GM12878 (cell line): ENCODE results near the gene CLNK. TPM values are rescaled to one million over a fixed set of nuclear protein-coding genes. Genes with fewer than 3 reads are reported as not detected.

Experiments
- ATAC-seq: fragments of 200-7000 bp; cut with Tn5 transposase; 3 replicates; pipeline ENCODE4 v1.9.1; 2020; ENCODE audit warnings: mild to moderate bottlenecking, moderate library complexity
- BruUV-seq: library from RNA; stranded (reverse); fragments of 400-500 nt; replicated peaks from 2 replicates; lab custom pipeline; 2021; lab: Mats Ljungman, UMichigan
- CTCF ChIA-PET: fragments of 300-600 bp; sonication (Branson Sonifier 250); formaldehyde crosslinking; extraction: SDS; loops from one replicate; lab custom pipeline; 2021; ENCODE audit warnings: inconsistent platforms; lab: Yijun Ruan, JAX
- POLR2A ChIA-PET: fragments of 350-600 bp; formaldehyde crosslinking; extraction: SDS; loops from one replicate; lab custom pipeline; 2021; ENCODE audit warnings: inconsistent platforms; lab: Charles Lee
- RAD21 ChIA-PET: fragments of 300-600 bp; sonication (Branson Sonifier 250); formaldehyde crosslinking; loops from one replicate; lab custom pipeline; 2023; ENCODE audit warnings: antibody characterized with exemption; ENCODE audit not compliant: unreplicated experiment; lab: Charles Lee
- SMC1A ChIA-PET: fragments of 300-600 bp; sonication (Branson Sonifier 250); formaldehyde crosslinking; loops from one replicate; lab custom pipeline; 2023; ENCODE audit not compliant: unreplicated experiment, uncharacterized antibody; lab: Charles Lee
- DNase-seq: peaks from one replicate; pipeline ENCODE4 v3.0.0-alpha.2; 2011; ENCODE audit warnings: low read depth, low spot score
- FAIRE-seq: peaks from 3 replicates; lab custom pipeline; 2011; peaks lifted over from hg19 to GRCh38; lab: Jason Lieb, UNC
- H2AFZ ChIP-seq: 2 replicates; pipeline ENCODE4 v1.6.0; 2011; ENCODE audit warnings: low read depth, low read length, control low read depth; ENCODE audit not compliant: control insufficient read depth
- H3K27ac ChIP-seq: 2 replicates; pipeline ENCODE4 v1.5.1; 2011; ENCODE audit warnings: control low read depth; ENCODE audit not compliant: control insufficient read depth, insufficient read depth
- H3K27me3 ChIP-seq, 2 experiments: replicated peaks in 1 of 2; 2 replicates each; pipeline versions ENCODE4 v1.6.0 to v1.6.1; 2011; ENCODE audit warnings: low read length in 1 of 2; ENCODE audit not compliant: control insufficient read depth in 2 of 2, insufficient read depth in 2 of 2
- H3K36me3 ChIP-seq, 2 experiments: 2 replicates each; pipeline ENCODE4 v1.5.1; 2011; ENCODE audit warnings: low read length in 1 of 2; ENCODE audit not compliant: control insufficient read depth in 2 of 2, insufficient read depth in 2 of 2
- H3K4me1 ChIP-seq: 2 replicates; pipeline ENCODE4 v1.6.1; 2011; ENCODE audit warnings: mild to moderate bottlenecking, low read length, moderate library complexity, mixed read lengths; ENCODE audit not compliant: control insufficient read depth, insufficient read depth
- H3K4me2 ChIP-seq: 2 replicates; pipeline ENCODE4 v1.6.0; 2011; ENCODE audit warnings: control low read depth; ENCODE audit not compliant: control insufficient read depth, insufficient read depth
- H3K4me3 ChIP-seq: fragments of 200-600 bp; sonication (generic); 2 replicates; pipeline ENCODE4 v1.5.1; 2016
- H3K79me2 ChIP-seq: 2 replicates; pipeline ENCODE4 v1.6.0; 2011; ENCODE audit warnings: low read length; ENCODE audit not compliant: control insufficient read depth, insufficient read depth
- H3K9ac ChIP-seq: 2 replicates; pipeline ENCODE4 v1.8.0; 2011; ENCODE audit warnings: low read length, control low read depth, mixed read lengths; ENCODE audit not compliant: control insufficient read depth, insufficient read depth
- H3K9me3 ChIP-seq: replicated peaks from 3 replicates; pipeline ENCODE4 v1.5.1; 2011; ENCODE audit warnings: mild to moderate bottlenecking, low read length; ENCODE audit not compliant: control insufficient read depth, insufficient read depth
- H4K20me1 ChIP-seq: 2 replicates; pipeline ENCODE4 v1.6.0; 2011; ENCODE audit not compliant: control insufficient read depth, insufficient read depth
- CBX5 ChIP-seq: sonication (generic); IDR thresholded peaks from 2 replicates; pipeline ENCODE4 v1.6.1; 2016; ENCODE audit warnings: low read depth, moderate library complexity, mild to moderate bottlenecking, inconsistent platforms
- ESRRA ChIP-seq: IDR thresholded peaks from 2 replicates; pipeline ENCODE4 v1.6.1; 2012; ENCODE audit warnings: mild to moderate bottlenecking, low read length, improper control_type of control experiment
- PAX8 ChIP-seq: fragments of 450-650 bp; IDR thresholded peaks from 2 replicates; pipeline ENCODE4 v1.6.1; 2017; ENCODE audit warnings: mild to moderate bottlenecking, moderate library complexity
- POLR2AphosphoS5 ChIP-seq: IDR thresholded peaks from 2 replicates; pipeline ENCODE4 v1.6.1; 2011; ENCODE audit warnings: mild to moderate bottlenecking, low read length, inconsistent platforms
- SKIL ChIP-seq: fragments of 450-650 bp; IDR thresholded peaks from 2 replicates; pipeline ENCODE4 v1.6.1; 2017; ENCODE audit warnings: mild to moderate bottlenecking, low read depth, inconsistent platforms; ENCODE audit not compliant: poor library complexity, severe bottlenecking
- STAT1 ChIP-seq: fragments of 450-650 bp; conservative IDR thresholded peaks from 2 replicates; pipeline ENCODE4 v1.6.1; 2014; ENCODE audit warnings: antibody characterized with exemption, mild to moderate bottlenecking
- YY1 ChIP-seq: IDR thresholded peaks from 2 replicates; pipeline ENCODE4 v1.6.1; 2011; ENCODE audit warnings: low read depth, mild to moderate bottlenecking, low read length
- WGBS: methylation state at CpG from one replicate; pipeline ENCODE4 v1.1.6; 2016; ENCODE audit warnings: low lambda C conversion rate; ENCODE audit not compliant: insufficient replicate concordance, insufficient coverage; ENCODE audit errors: missing lambda C conversion rate; 5-methylcytosine and 5-hydroxymethylcytosine counted together
- in situ Hi-C: fragments of 300-500 bp; cut with MboI; formaldehyde crosslinking; loops from 9 replicates; pipeline ENCODE4 v1.14.3; 2018; ENCODE audit warnings: mixed read lengths
- intact Hi-C: fragments of 100-400 bp; cut with micrococcal nuclease; formaldehyde crosslinking; loops from one replicate; pipeline ENCODE4 v1.14.2; 2022; ENCODE audit not compliant: unreplicated experiment
- polyA plus RNA-seq, 11 experiments: library from polyadenylated mRNA; depleted of rRNA in 4 of 11; unstranded in 6 of 11; stranded (reverse) in 5 of 11; fragments of >200 nt; fragmentation: Nextera tagmentation in 4 of 11; fragmentation: Illumina TruSeq in 1 of 11; extraction: Ambion mirVana in 4 of 11; extraction: Trizol in 1 of 11; gene quantifications; 1 replicate in 1 of 11; 2 replicates in 10 of 11; pipeline versions ENCODE4 v1.2.1 to v1.2.3, GENCODE V29; 2011 to 2016; ENCODE audit warnings: inconsistent platforms in 2 of 11, missing spikeins in 2 of 11, low read depth in 1 of 11
- total RNA-seq, 4 experiments: library from RNA; depleted of rRNA in 3 of 4; stranded (reverse); fragments of >200 nt in 3 of 4; fragmentation: Illumina TruSeq in 1 of 4; extraction: Trizol in 1 of 4; gene quantifications; 2 replicates each; pipeline versions ENCODE4 v1.2.1 to v1.2.3, GENCODE V29; 2013 to 2021

Gene CLNK
- total and polyA plus RNA-seq, 10 of the 15 experiments (the other 5 are each of a cell fraction or from before 2014, with no cell fraction given) = 2.1 to 14.3 (median 2.7) TPM

- TF ChIP-seq STAT1 = no peak
- TF ChIP-seq ESRRA = no peak
These were observed 174.8 kb downstream of the CLNK start (continued) for GRCh38 chr4:10509733-10510132.

- Histone ChIP-seq H3K4me1 (no peaks in the 10 kb centered on the region), H3K27ac (no peak overlapping the region), H3K4me2 (no peak overlapping the region), H3K9me3 (peaks cover 9% of the 10 kb centered on the region; the same call in 2 of the 3 replicates), H3K4me3 (no peak overlapping the region), H4K20me1 (no peaks in the 10 kb centered on the region), H3K79me2 (no peaks in the 10 kb centered on the region)
- DNase-seq (no peak), FAIRE-seq (no peak)
- CTCF ChIA-PET = no interaction called here
- SMC1A ChIA-PET = no interaction called here
- POLR2A ChIA-PET = no interaction called here
- no peak for TF ChIP-seq SKIL
- no peak for TF ChIP-seq YY1
- no peak for TF ChIP-seq POLR2AphosphoS5
- no peak for TF ChIP-seq PAX8
- TF ChIP-seq CBX5 = peak; percentile 68; the same call in 1 of the 2 replicates
- TF ChIP-seq, all 136 proteins: peak for 1
- ATAC-seq = no peak
- Histone ChIP-seq H3K27me3 (no peaks in the 10 kb centered on the region), H3K9ac (no peak overlapping the region), H3K36me3 (no peaks in the 10 kb centered on the region), H2AFZ (no peak overlapping the region)
- RAD21 ChIA-PET = no interaction called here
- intact Hi-C loops (no loop called here), in situ Hi-C loops (no loop called here)
- WGBS = 39% methylated on average over 4 of the region's 4 CpGs
- BruUV-seq = no TSS peak
These were observed 178.5 kb downstream of the CLNK start for GRCh38 chr4:10506077-10506476.
